Activated naive CD4-positive, alpha-beta T cell treated with anti-CD3 and anti-CD28 coated beads, Interleukin-2, amount 50 U/mL, for 72 hours (primary cell): ENCODE results near the gene CGNL1. TPM values are rescaled to one million over a fixed set of nuclear protein-coding genes. Genes with fewer than 3 reads are reported as not detected.
A peak's percentile ranks its signal among the peaks of the same experiment; 100 is the strongest.

Experiments used
- ATAC-seq, 2 donors: fragments of 150-1000 bp; cut with Tn5 transposase; 2 replicates each; pipeline ENCODE4 v1.10.0; 2021; ENCODE audit warnings: mild to moderate bottlenecking in 2 of 2, moderate library complexity in 2 of 2
- DNase-seq, 2 donors: peaks; one replicate each; pipeline ENCODE4 v3.0.0; 2021 to 2022; ENCODE audit warnings: low spot score in 2 of 2
- H3K27ac Mint-ChIP-seq, 2 donors: one replicate each; pipeline ENCODE4 v1.8.0; 2022; ENCODE audit warnings: mild to moderate bottlenecking in 2 of 2, mixed read lengths in 2 of 2
- H3K36me3 Mint-ChIP-seq, 2 donors: one replicate each; pipeline ENCODE4 v1.8.0; 2022; ENCODE audit warnings: mixed read lengths in 2 of 2
- H3K9me3 Mint-ChIP-seq, 2 donors: one replicate each; pipeline ENCODE4 v1.8.0; 2022; ENCODE audit warnings: mixed read lengths in 2 of 2
- total RNA-seq, 2 donors: library from RNA; stranded (reverse); gene quantifications; one replicate each; pipeline ENCODE4 v1.2.3, GENCODE V29; 2022

The CGNL1 gene
- total RNA-seq, 2 donors from 2014 or later, result not detected

DNA sequence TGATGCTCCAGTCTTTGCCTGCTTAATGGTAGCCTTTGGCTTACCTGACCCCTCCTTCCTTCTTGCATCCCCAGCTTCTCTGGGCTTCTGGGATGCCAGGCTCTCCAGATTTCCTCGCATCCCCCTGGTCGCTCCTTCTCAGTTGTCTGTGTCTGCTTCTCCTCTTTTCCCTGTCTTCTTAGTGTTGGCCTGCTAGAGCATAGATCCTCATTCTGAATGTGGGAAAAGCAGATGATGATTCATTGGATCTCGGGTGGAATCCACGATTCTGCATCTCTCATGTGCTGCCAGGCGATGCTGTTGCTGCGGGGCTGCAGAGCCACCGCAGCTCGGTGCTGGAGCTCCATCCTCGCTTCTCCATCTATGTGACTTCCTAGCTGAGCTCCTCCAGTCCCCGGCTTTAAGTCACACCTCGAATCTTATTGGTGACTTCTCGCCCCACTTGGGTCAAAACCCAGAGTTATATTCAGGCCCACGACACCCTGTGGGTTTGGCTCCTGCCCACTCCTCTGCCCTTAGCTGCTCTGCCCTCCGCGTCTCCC is 47.4 kb downstream of the CGNL1 start:
- H3K9me3 Mint-ChIP-seq, result no peaks in the 10 kb centered on the region
- ATAC-seq (no peak), DNase-seq (no peak)
- H3K36me3 Mint-ChIP-seq, result no peaks in the 10 kb centered on the region
- no peak overlapping the region for H3K27ac Mint-ChIP-seq

DNA sequence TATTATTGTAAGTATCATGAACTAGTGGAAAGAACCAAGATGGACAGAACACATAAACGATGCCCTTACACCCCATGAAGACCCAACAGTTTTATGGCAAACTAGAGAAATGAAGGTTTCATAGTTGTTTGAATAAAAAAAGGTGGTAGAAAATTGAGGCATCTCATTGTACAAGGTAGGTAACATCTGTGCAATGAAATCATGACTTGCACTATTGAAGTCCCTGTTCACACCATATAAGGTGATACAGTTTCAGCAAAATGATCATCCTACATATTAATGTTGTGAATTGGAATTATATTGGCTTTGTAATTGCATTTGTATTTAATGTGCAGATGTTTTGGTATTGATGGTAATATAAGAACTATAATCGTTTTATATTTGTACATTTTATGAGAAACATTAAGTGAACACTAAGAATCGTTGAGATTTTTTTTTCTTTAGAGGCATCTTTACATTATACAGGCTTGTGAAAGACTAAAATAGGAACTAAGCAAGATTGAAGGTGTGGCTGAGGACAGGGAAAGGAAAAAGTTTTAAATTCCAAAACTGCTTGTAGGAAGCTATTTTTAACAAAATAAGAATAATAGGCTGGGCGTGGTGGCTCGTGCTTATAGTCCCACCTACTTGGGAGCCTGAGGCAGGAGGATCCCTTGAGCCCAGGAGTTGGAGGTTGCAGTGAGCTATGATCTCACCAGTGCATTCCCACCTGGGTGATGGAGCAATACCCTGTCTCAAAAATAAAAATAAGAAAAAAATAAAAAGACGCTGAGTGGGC is 48.5 kb downstream of the CGNL1 start:
- Mint-ChIP-seq H3K36me3 (no peaks in the 10 kb centered on the region), H3K27ac (no peak overlapping the region), H3K9me3 (no peaks in the 10 kb centered on the region)
- ATAC-seq (no peak), DNase-seq (no peak)

DNA sequence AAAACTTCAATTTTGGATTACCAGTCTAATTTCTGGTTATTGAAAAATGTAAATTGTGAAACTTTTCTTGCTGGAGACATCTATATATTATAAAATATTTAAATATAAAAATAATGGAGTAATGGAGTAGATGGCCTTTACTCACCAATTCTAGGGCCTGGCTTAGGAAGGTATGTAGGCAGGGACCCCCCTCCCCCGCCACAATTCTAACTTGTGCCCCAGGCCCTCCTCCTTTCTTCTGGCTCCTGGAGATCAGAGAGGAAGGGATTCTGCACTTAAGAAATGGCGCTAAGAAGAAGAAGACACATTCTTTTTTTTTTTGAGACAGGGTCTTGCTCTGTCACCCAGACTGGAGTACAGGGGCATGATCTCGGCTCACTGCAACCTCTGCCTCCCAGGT is 49.5 kb downstream of the CGNL1 start:
- DNase-seq, result no peak
- no peak for ATAC-seq
- Mint-ChIP-seq H3K9me3 (no peaks in the 10 kb centered on the region), H3K36me3 (no peaks in the 10 kb centered on the region), H3K27ac (no peak overlapping the region)

DNA sequence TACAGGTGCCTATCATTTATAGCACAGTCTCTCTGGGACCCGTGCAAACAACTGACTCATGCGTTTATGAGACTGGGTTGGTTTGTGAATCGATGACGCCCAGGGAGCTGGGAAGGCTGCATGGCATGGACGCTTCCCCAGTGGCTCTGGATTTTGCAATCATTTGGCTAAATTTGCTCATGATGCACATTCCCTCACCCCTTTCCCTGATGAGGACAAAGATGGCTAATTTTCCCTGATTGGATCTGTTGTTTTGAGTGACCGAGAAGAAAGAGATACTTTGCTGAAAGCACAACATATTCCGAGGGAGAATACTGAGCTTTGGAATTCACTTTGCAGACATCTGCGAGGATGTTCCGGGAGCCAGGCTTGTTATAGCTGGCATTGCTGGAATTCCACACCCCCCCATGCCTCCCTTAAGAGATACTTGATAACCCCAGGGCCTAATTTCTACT is 51.1 kb downstream of the CGNL1 start:
- no peaks in the 10 kb centered on the region for H3K36me3 Mint-ChIP-seq
- no peak overlapping the region for H3K27ac Mint-ChIP-seq
- no peak for ATAC-seq
- no peak for DNase-seq
- no peaks in the 10 kb centered on the region for H3K9me3 Mint-ChIP-seq

DNA sequence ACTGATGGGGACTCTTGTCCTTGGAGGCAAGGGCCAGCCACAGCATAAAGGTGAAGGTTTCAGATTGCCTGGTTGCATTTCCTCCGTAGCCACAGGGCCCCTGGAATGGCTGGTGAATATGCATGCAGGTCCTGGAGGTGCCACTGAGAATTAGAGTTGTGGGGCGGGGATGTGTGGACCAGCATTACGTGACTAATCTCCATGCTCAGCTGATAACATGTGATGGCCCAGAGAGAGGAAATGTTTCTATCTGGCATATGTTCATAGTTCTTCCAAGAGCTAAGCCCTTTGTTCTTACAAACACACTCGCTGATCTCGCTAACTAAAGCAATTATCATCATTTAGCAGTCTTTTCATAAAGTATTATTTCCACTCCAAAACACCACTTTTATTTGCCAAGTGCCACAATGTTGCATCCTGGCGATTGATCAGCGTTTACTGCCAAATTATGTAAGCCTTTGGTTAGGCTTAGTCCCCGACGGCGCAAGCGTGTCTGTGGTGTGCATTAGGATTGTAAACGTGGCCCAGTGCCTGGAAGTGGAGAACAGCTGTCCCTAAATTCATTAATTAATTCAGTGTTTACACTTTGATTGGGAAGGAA is 55.9 kb downstream of the CGNL1 start:
- H3K9me3 Mint-ChIP-seq, result no peaks in the 10 kb centered on the region
- ATAC-seq (no peak), DNase-seq (no peak)
- H3K27ac Mint-ChIP-seq, result no peak overlapping the region
- no peaks in the 10 kb centered on the region for H3K36me3 Mint-ChIP-seq

DNA sequence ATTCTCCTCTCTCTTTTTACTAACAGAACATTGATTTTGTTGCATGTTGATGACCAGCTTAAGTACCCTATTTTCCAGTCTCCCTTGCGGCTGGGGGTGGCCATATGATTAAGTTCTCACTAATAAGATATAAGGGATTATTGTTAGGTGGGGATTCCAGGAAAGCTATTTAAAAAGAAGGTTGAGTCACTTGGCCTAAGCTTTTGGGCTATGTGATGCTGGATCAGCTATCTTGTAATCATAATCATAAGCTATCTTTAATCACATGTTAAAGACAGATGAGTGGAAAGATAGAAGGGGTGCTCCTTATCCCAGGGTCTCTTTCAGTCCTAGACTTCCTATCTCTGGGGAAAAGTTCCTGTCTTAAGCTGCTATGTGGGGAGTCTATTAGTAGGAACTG is 59.9 kb downstream of the CGNL1 start:
- no peak for DNase-seq
- Mint-ChIP-seq H3K9me3 (no peaks in the 10 kb centered on the region), H3K27ac (no peak overlapping the region), H3K36me3 (no peaks in the 10 kb centered on the region)
- ATAC-seq, result no peak

DNA sequence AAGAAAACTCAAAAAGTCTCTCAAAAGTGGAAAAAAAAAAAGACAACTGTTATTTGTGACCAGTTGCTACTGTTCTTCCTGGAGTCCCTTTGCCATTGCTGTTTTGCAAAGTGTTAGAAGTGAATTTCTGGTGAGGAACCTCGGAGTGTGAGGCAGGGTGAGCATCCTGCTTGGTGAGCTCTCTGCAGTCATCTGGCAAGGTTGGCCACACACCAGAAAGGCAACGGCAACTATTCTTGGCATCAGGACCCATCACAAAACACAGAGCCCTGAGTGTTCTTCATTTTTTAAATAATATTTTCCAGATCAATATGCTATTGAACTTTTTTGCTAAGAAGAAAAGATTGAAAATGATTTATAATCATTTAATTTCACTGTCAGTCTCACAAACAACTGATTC is 60.7 kb downstream of the CGNL1 start:
- Mint-ChIP-seq H3K27ac (no peak overlapping the region), H3K9me3 (no peaks in the 10 kb centered on the region), H3K36me3 (no peaks in the 10 kb centered on the region)
- ATAC-seq (no peak), DNase-seq (no peak)

DNA sequence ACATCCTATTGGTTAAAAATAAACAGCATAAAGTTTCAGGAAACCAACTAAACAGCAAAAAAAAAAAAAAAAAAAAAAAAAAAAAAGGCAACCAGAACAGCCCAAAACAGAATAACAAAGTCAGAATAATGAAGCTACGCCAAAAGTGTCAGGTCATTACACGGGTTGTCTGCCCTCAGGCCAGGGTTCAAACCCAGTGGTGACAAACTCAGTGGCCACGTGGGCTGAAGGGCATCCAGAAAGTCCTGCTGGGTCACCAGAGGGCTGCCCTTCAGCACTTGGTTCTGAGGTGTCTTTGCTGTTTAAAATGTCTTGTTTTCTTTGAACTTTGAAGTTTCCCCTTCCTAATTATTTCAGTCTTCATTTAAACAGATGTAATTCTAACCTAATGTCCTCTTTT is 61.3 kb downstream of the CGNL1 start:
- no peaks in the 10 kb centered on the region for H3K36me3 Mint-ChIP-seq
- DNase-seq (no peak), ATAC-seq (no peak)
- no peaks in the 10 kb centered on the region for H3K9me3 Mint-ChIP-seq
- H3K27ac Mint-ChIP-seq, result no peak overlapping the region

DNA sequence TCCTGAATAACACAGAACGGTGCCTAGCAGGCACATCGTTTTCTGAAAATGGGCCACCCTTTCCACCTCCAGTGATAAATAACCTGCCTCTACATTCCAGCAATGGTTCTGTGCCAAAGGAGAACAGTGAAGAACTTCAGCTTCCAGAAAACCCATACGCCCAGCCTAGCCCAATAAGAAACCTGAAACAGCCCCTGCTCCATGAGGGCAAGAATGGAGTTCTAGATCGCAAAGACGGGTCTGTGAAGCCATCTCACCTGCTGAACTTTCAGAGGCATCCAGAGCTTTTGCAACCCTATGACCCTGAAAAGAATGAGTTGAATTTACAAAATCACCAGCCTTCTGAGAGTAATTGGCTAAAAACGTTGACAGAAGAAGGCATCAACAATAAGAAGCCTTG is 61.9 kb downstream of the CGNL1 start:
- H3K27ac Mint-ChIP-seq, result no peak overlapping the region
- no peak for ATAC-seq

DNA sequence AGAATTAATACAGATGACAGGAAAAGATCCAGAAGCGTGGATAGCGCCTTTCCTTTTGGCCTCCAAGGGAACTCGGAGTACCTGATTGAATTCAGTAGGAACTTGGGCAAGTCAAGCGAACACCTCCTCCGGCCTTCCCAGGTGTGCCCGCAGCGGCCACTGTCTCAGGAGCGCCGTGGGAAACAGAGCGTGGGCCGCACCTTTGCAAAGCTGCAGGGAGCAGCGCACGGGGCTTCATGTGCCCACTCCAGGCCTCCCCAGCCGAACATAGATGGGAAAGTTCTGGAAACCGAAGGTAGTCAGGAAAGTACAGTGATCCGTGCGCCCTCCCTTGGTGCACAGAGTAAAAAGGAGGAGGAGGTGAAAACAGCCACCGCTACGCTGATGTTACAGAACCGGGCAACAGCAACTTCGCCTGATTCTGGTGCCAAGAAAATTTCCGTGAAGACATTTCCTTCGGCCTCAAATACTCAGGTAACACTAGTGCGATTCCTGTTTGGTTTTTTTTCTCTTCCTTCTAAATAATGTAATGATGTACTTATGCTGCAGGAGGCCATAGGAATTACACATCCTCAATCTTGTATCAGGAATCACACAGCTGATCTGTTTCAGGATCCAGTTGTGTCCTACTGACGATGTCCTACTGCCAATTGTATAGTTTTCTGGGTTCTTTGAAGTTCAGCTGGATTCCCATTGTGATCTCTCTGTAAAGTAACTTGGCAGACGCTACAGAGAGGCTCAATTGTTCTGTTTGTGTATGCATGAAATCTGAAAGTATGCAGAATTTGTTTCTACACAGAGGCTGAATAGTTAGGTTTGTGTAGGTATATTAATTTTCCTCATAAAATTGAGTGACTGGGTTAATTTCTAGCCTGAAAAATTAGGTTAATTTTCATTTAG is 63.1 kb downstream of the CGNL1 start:
- no peak for ATAC-seq
- no peaks in the 10 kb centered on the region for H3K36me3 Mint-ChIP-seq
- H3K9me3 Mint-ChIP-seq, result no peaks in the 10 kb centered on the region
- H3K27ac Mint-ChIP-seq, result no peak overlapping the region
- DNase-seq, result no peak

More for the DNA sequence above, 61.9 kb downstream of the CGNL1 start:
- DNase-seq, result no peak
- no peaks in the 10 kb centered on the region for H3K9me3 Mint-ChIP-seq
- H3K36me3 Mint-ChIP-seq, result no peaks in the 10 kb centered on the region

DNA sequence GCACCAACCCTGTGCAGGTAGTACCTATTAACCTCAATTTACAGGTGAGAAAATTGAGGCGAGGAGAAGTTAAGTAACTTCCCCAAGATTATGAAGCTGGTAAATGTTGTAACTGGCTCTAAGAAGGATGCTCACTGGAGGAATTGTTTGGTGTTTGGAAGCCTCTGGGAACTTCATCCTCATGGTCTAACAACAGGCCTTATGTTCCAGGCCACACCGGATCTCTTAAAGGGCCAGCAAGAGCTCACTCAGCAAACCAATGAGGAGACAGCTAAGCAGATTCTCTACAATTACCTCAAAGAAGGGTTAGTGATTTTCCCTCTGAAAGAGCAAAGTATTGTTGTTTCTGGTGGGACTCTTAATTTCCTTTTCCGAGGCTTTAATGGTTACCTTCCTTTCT is 63.9 kb downstream of the CGNL1 start:
- Mint-ChIP-seq H3K27ac (no peak overlapping the region), H3K36me3 (no peaks in the 10 kb centered on the region), H3K9me3 (no peaks in the 10 kb centered on the region)
- no peak for ATAC-seq
- DNase-seq, result no peak

DNA sequence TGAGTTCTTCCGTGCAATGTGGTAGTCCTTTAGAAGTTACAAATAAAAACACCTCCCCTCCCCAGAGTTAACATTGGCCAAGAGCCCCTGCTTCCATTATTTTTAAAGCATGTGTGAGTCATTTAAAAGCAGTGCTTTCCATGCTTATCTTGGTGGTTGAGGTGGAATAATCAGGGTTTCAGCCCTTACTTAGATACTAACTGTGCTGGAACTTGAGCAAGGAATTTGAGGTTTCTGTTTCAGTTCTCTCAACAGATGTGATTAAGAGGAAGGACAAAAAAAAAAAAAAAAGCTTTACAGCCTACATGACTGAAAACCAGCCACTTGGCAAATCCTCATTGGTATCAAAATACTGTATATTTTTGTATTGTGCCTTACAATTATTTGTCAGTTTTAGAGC is 64.5 kb downstream of the CGNL1 start:
- Mint-ChIP-seq H3K36me3 (no peaks in the 10 kb centered on the region), H3K9me3 (no peaks in the 10 kb centered on the region), H3K27ac (no peak overlapping the region)
- ATAC-seq (no peak), DNase-seq (no peak)

DNA sequence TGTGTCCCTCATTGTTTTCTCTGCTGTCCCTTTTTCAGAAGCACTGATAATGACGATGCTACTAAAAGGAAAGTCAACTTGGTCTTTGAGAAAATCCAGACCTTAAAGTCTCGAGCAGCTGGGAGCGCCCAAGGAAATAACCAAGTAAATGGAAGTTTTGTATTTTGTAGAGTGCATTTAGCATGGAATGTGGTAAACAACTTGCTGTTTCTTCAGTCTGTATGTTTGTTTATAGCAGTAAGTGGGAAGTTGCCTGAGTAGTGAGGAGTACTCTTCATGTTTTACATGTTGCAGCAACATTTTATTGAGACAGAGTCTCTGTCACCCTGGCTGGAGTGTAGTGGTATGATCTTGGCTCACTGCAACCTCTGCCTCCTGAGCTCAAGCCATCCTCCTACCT is 66.0 kb downstream of the CGNL1 start:
- no peak overlapping the region for H3K27ac Mint-ChIP-seq
- no peaks in the 10 kb centered on the region for H3K36me3 Mint-ChIP-seq
- H3K9me3 Mint-ChIP-seq, result no peaks in the 10 kb centered on the region
- ATAC-seq (no peak), DNase-seq (no peak)

DNA sequence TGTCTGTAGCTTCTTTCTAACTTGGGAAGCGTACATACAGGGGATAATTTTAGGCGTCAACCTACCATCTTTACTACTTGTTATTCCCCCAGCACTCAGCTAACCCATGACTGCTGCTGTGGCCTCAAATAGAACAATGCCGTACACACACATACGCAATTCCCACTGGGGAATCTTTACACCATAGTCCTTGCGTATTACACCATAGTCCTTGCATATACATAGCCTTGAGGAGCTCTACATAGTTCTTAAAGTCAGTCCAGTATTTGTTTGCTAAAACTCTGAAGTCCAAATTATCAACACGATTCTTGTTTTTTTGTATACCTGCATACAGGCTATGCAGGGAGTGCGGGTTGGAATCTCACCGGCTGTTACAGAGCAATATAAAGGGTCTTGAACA is 67.2 kb downstream of the CGNL1 start:
- ATAC-seq (no peak), DNase-seq (no peak)
- Mint-ChIP-seq H3K9me3 (no peaks in the 10 kb centered on the region), H3K27ac (no peak overlapping the region), H3K36me3 (no peaks in the 10 kb centered on the region)

DNA sequence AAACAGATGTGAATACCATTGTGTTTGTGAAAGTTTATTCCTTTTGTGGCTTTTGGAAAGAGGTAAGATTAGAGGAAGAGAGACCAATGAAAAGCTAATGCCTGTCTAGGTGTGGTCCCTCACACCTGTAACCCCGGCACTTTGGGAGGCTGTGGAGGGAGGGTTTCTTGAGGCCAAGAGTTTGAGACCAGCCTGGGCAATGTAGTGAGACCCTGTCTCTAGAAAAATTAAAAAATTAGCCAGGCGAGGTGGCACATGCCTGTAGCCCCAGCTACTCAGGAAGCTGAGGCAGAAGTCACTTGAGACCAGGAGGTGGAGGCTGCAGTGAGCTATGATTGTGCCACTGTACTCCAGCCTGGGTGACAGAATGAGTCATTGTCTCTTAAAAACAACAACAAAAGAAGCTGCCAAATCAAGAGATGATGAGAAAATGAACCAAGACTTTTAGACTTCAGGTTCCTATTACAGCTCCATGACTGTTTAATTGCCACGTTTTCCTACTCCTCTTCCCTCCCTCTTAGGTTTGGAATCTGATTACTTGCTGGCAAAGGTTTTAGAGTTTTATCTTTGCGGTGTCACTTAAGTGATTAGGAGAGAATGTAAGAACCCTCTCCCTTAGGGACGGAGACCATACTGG is 68.7 kb downstream of the CGNL1 start:
- ATAC-seq (no peak), DNase-seq (no peak)
- H3K36me3 Mint-ChIP-seq, result no peaks in the 10 kb centered on the region
- H3K27ac Mint-ChIP-seq, result peak overlapping the region in 1 of 2 donors; percentile 40
- no peaks in the 10 kb centered on the region for H3K9me3 Mint-ChIP-seq

DNA sequence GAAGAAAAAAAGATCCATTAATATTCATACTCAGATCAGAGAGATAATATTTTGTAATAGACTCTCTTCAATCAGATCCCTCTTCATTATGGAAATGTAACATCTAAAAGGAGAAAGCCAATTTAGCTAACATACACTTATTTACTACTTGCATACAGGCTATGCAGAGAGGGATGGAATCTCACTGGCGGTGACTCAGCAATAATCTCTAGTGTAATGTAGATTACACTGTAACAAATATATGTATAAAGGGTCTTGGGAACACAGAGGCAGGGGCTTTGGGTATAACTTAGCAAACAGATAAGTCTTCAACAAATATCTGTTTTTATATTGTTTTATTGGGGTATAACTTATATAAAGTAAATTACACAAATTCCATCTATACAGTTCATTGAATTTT is 69.6 kb downstream of the CGNL1 start:
- ATAC-seq (no peak), DNase-seq (no peak)
- no peaks in the 10 kb centered on the region for H3K36me3 Mint-ChIP-seq
- no peaks in the 10 kb centered on the region for H3K9me3 Mint-ChIP-seq
- H3K27ac Mint-ChIP-seq, result no peak overlapping the region

DNA sequence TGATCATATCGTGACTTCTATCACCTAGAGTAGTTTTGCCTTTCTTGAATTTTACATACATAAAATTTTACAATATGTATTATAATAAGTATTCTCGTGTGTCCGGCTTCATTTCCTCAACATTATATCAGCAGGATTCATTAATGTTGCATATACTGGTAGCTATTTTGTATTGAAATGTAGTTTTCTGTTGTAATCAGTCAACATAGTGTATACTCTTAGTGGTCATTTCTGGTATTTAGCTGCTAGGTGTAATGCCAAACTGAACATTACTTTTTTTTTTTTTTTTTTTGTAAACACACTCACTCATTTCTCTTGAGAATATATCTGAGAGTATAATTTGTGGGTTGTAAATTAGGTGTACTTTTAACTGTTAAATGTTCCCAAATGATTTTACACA is 70.1 kb downstream of the CGNL1 start:
- ATAC-seq (no peak), DNase-seq (no peak)
- Mint-ChIP-seq H3K9me3 (no peaks in the 10 kb centered on the region), H3K27ac (no peak overlapping the region), H3K36me3 (no peaks in the 10 kb centered on the region)
